Prostate gland (tissue), 2 donors: ENCODE measurements around the gene ERMAP. TPM values are rescaled to one million over a fixed set of nuclear protein-coding genes. Genes with fewer than 3 reads are reported as not detected.

ENCODE experiments used
- DNase-seq: peaks from one replicate; pipeline ENCODE4 v3.0.0-alpha.2; 2019; ENCODE audit warnings: low spot score
- H3K27ac ChIP-seq, 2 donors: fragments of 200-600 bp; sonication (generic); 2 replicates each; pipeline ENCODE4 v1.5.1; 2017 to 2019
- H3K27me3 ChIP-seq: fragments of 200-600 bp; sonication (generic); replicated peaks from 2 replicates; pipeline ENCODE4 v1.5.1; 2019; ENCODE audit not compliant: insufficient read depth
- H3K36me3 ChIP-seq, 2 donors: fragments of 200-600 bp; sonication (generic); 1 replicate in 1 of 2; 2 replicates in 1 of 2; pipeline versions ENCODE4 v1.5.1 to v1.8.1; 2017 to 2019
- H3K4me1 ChIP-seq: fragments of 200-600 bp; sonication (generic); replicated peaks from 2 replicates; pipeline ENCODE4 v1.5.1; 2019
- H3K4me3 ChIP-seq, 2 donors: fragments of 200-600 bp; sonication (generic); 2 replicates each; pipeline ENCODE4 v1.5.1; 2017 to 2019
- H3K9me3 ChIP-seq: fragments of 200-600 bp; sonication (generic); 2 replicates; pipeline ENCODE4 v1.5.1; 2017
- POLR2A ChIP-seq: fragments of 450-650 bp; IDR thresholded peaks from one replicate; pipeline ENCODE4 v1.6.1; 2016; ENCODE audit warnings: antibody characterized with exemption, mild to moderate bottlenecking
- POLR2AphosphoS5 ChIP-seq: sonication (generic); formaldehyde crosslinking; IDR thresholded peaks from one replicate; pipeline ENCODE4 v1.6.1; 2017; ENCODE audit warnings: antibody characterized with exemption
- WGBS: methylation state at CpG from one replicate; pipeline ENCODE4 v1.1.5; 2018; 5-methylcytosine and 5-hydroxymethylcytosine counted together
- intact Hi-C: fragments of 100-400 bp; cut with DNase I; formaldehyde crosslinking; loops from one replicate; pipeline ENCODE4 v1.14.2; 2022
- total RNA-seq, 2 donors: library from RNA; depleted of rRNA; stranded (reverse); fragments of >200 nt; gene quantifications; one replicate each; pipeline ENCODE4 v1.1.0, GENCODE V29; 2016
- TF ChIP-seq, protein P1 (sequence below), 4 experiments: fragments of 200-600 bp in 2 of 4; fragments of 450-650 bp in 2 of 4; sonication (generic) in 2 of 4; IDR thresholded peaks; 1 replicate in 3 of 4; 2 replicates in 1 of 4; pipeline ENCODE4 v1.5.1; 2016 to 2019; ENCODE audit warnings: antibody characterized with exemption in 4 of 4, mild to moderate bottlenecking in 2 of 4, moderate library complexity in 2 of 4

Gene ERMAP
- total RNA-seq, 2 donors from 2014 or later: 14.3 to 15.5 TPM

DNA sequence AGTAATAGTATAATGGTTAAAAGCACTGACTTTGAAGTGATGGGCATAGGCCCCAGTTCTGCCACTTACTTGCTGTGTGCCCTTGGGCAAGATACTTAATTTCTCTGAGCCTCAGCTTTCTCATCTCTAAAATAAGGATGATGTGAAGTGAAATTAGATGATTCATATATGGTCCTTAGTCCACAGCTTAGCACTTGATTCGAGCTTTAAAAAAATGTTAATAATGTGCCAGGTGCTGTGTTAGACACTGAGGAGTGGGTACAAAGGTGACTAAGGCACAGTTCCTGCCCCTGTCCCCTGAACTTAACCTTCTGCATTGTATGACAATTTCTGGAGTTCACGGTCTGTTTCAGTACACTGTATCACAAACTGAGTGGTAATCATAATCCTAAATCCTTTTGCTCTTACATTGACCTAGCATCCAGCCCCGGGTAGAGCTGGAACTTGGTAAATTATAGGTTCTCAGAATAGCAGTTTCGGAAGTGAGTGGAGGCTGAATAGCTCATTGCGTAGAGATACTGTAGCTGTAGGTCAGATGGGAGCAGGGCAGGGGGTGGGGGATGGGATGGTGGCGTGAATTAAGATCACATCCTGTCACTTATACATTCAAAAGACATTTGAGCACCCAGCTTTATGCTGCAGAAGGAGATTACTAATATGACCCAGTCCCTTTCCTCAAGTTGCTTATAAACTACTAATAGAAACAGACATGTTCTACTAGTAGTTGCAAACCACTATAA is 31.0 kb downstream of the ERMAP start:
- intact Hi-C loops: loop anchor here (10.0 kb wide), 1 partner anchor 163 kb away; the partner anchor contains the start of gene YBX1
- Histone ChIP-seq H3K27ac (no peak overlapping the region), H3K4me1 (no peaks in the 10 kb centered on the region), H3K36me3 (peaks cover 0 to 9% of the 10 kb centered on the region in 2 donors), H3K9me3 (no peaks in the 10 kb centered on the region), H3K4me3 (no peak overlapping the region), H3K27me3 (no peaks in the 10 kb centered on the region)
- TF ChIP-seq, protein P1, sequence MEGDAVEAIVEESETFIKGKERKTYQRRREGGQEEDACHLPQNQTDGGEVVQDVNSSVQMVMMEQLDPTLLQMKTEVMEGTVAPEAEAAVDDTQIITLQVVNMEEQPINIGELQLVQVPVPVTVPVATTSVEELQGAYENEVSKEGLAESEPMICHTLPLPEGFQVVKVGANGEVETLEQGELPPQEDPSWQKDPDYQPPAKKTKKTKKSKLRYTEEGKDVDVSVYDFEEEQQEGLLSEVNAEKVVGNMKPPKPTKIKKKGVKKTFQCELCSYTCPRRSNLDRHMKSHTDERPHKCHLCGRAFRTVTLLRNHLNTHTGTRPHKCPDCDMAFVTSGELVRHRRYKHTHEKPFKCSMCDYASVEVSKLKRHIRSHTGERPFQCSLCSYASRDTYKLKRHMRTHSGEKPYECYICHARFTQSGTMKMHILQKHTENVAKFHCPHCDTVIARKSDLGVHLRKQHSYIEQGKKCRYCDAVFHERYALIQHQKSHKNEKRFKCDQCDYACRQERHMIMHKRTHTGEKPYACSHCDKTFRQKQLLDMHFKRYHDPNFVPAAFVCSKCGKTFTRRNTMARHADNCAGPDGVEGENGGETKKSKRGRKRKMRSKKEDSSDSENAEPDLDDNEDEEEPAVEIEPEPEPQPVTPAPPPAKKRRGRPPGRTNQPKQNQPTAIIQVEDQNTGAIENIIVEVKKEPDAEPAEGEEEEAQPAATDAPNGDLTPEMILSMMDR (IDR thresholded peaks at IDR 0.05): no peak
- no peak for TF ChIP-seq POLR2AphosphoS5
- TF ChIP-seq POLR2A: no peak
- no peak for DNase-seq
- WGBS: 72% methylated on average over 6 of the region's 6 CpGs

DNA sequence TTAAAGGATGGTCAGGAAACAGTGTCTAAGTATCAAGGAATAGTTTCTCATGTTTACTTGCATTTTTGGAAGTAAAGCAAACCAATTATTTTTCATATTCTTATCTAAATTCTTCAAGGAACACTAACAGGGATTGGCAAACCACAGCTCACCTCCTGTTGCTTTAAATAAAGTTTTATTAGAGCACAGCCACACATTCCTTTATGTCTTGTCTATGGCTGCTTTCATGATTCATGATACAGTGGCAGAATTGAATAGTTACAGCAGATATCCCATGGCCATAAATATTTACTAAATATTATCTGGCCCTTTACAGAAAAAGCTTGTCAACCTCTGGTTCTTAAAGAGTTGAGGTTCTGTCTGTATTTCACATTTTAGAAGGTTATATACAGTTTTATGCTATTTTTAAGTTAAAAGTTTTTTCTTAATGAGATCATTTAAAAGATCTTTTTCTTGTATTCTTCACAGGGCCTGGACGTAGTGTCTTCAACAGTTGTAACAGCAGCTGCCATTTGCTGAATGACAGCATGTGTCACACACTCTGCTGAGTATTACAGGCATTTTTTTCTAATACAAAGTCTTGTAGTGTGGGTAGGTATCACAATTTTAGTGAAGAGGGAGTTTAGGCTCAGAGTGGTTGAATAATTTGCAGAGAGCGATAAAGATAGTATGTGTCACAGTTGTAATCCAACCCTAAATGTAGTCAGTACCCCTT is 32.1 kb downstream of the ERMAP start:
- peaks cover 0 to 9% of the 10 kb centered on the region in 2 donors for H3K36me3 ChIP-seq
- no peak overlapping the region for H3K27ac ChIP-seq
- H3K4me3 ChIP-seq: no peak overlapping the region
- intact Hi-C loops: loop anchor here (10.0 kb wide), 1 partner anchor 164 kb away; the partner anchor contains the start of gene YBX1
- DNase-seq: no peak
- TF ChIP-seq POLR2A: no peak
- TF ChIP-seq, protein P1 (IDR thresholded peaks at IDR 0.05): no peak
- no peak for TF ChIP-seq POLR2AphosphoS5
- no peaks in the 10 kb centered on the region for H3K27me3 ChIP-seq
- no peaks in the 10 kb centered on the region for H3K9me3 ChIP-seq
- no peaks in the 10 kb centered on the region for H3K4me1 ChIP-seq
- WGBS: 97% methylated on average over 2 of the region's 2 CpGs

DNA sequence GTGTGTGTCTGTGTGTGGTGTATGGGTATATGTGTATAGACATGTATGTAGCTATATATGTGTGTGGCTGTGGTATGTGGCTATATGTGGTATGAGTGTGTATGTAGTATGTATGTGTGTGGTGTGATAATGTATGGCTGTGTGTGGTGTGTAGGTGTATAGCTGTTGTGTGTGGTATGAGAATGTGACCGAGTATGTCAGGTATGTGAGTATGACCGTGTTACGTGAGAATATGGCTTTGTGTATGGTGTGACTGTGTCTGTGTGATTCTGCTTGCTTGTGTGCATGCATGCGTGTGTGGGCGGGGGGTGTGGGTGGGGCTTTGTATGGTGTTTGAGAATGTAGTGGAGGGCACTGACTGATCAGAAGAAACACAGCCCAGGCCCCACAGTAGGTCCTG is 33.0 kb downstream of the ERMAP start:
- 97% methylated on average over 5 of the region's 5 CpGs for WGBS
- Histone ChIP-seq H3K4me3 (no peak overlapping the region), H3K4me1 (no peaks in the 10 kb centered on the region), H3K27me3 (no peaks in the 10 kb centered on the region), H3K27ac (no peak overlapping the region), H3K9me3 (no peaks in the 10 kb centered on the region), H3K36me3 (peaks cover 0 to 9% of the 10 kb centered on the region in 2 donors)
- TF ChIP-seq POLR2AphosphoS5 (no peak), POLR2A (no peak)
- TF ChIP-seq, protein P1 (IDR thresholded peaks at IDR 0.05): no peak
- intact Hi-C loops: loop anchor here (10.0 kb wide), 1 partner anchor 165 kb away; the partner anchor contains the start of gene YBX1
- DNase-seq: no peak

DNA sequence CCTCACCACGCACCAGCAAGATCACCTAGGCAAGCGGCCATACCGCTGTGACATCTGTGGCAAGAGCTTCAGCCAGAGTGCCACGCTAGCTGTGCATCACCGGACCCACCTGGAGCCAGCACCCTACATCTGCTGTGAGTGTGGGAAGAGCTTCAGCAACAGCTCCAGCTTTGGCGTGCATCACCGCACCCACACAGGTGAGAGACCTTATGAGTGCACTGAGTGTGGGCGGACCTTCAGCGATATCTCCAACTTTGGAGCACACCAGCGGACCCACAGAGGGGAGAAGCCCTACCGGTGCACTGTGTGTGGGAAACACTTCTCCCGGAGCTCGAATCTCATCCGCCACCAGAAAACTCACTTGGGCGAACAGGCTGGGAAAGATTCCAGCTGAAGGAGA is 34.5 kb downstream of the ERMAP start:
- WGBS: 97% methylated on average over 15 of the region's 15 CpGs
- TF ChIP-seq, protein P1 (IDR thresholded peaks at IDR 0.05): no peak
- no peak for TF ChIP-seq POLR2AphosphoS5
- no peak for TF ChIP-seq POLR2A
- intact Hi-C loops: no loop called here
- H3K9me3 ChIP-seq: no peaks in the 10 kb centered on the region
- H3K27ac ChIP-seq: no peak overlapping the region
- no peaks in the 10 kb centered on the region for H3K27me3 ChIP-seq
- DNase-seq: no peak
- peaks cover 0 to 9% of the 10 kb centered on the region in 2 donors for H3K36me3 ChIP-seq
- no peaks in the 10 kb centered on the region for H3K4me1 ChIP-seq
- H3K4me3 ChIP-seq: no peak overlapping the region
